Astrocyte of the spinal cord (primary cell): ENCODE results near the gene ACOX3.
A peak's percentile ranks its signal among the peaks of the same experiment; 100 is the strongest.

Experiments used
- DNase-seq: peaks from one replicate; pipeline ENCODE4 v3.0.0; 2011; ENCODE audit warnings: low read depth, low spot score
- H3K4me3 ChIP-seq: 2 replicates; pipeline ENCODE4 v1.5.1; 2011; ENCODE audit warnings: low read depth, mild to moderate bottlenecking, low read length, moderate library complexity
- in situ Hi-C: cut with HindIII; loops from 2 replicates; pipeline ENCODE4 v1.10.0; 2017; ENCODE audit warnings: low sequenced_read_pairs
- TF ChIP-seq, protein P1 (sequence below): IDR thresholded peaks from 2 replicates; pipeline ENCODE4 v1.5.1; 2012; ENCODE audit warnings: low read depth, mild to moderate bottlenecking, low read length, inconsistent platforms

ACOX3 gene

DNA sequence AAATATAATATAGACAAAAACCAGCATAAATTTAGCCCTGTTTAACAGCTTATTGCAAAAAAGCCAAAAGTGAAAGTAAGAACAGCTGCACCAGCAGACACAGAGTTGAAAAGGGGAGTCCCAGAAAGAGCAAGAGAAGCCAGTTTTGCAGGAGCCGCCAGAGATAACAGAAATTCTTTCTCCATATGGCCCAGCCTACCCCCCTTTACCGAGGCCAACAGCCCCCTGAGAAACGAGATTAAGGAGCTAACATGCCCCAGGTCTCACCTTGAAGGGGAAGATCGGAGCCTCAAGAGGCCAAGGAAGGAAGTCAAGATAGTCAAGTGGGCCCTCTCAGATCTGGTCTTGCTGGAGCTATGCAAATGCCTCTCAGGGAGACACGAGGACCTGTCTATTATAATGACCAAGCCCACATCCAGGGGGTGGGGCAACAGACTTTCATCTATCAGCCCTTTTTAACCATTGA lies 4.8 kb downstream of the ACOX3 start:
- H3K4me3 ChIP-seq, result peak overlapping the region; percentile 21
- TF ChIP-seq, protein P1, sequence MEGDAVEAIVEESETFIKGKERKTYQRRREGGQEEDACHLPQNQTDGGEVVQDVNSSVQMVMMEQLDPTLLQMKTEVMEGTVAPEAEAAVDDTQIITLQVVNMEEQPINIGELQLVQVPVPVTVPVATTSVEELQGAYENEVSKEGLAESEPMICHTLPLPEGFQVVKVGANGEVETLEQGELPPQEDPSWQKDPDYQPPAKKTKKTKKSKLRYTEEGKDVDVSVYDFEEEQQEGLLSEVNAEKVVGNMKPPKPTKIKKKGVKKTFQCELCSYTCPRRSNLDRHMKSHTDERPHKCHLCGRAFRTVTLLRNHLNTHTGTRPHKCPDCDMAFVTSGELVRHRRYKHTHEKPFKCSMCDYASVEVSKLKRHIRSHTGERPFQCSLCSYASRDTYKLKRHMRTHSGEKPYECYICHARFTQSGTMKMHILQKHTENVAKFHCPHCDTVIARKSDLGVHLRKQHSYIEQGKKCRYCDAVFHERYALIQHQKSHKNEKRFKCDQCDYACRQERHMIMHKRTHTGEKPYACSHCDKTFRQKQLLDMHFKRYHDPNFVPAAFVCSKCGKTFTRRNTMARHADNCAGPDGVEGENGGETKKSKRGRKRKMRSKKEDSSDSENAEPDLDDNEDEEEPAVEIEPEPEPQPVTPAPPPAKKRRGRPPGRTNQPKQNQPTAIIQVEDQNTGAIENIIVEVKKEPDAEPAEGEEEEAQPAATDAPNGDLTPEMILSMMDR, result no peak
- DNase-seq, result no peak
- in situ Hi-C loops, result no loop called here

DNA sequence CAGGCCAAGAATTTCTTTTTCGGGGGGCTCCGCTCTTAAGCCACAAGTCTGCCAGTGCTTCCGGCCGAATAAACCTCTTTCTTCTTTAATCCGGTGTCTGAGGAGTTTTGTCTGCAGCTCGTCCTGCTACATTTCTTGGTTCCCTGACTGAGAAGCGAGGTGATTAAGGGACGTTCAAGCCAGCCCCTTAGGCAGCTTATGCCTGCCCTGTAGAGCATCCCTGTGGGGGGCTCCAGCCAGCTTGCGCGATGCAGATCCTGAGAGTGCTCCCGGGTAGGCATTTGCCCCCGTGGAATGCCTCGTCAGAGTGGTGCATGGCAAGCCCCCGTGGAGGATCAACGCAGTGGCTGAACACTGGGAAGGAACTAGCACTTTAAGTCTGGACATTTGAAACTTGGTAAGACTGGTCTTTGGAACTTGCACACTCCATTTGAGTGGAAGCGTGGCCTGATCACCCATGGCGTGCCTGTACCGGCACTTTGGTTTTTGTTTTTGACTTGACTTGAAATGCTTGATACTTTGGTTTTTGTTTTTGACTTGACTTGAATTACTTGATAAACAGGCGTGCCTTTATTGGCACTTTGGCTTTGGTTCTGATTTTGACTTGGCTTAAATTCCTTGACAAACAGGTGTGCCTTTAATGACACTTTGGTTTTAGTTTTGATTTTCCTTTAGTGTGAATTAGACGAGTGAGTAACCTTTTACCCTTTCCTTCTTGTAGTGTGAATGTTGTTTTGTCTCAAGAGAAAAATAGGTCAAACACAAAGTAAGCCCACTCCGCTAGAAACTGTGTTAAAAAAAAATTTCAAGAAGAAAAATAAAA lies 6.1 kb downstream of the ACOX3 start:
- H3K4me3 ChIP-seq, result no peak overlapping the region
- in situ Hi-C loops, result no loop called here
- DNase-seq, result no peak
- TF ChIP-seq, protein P1, result no peak

DNA sequence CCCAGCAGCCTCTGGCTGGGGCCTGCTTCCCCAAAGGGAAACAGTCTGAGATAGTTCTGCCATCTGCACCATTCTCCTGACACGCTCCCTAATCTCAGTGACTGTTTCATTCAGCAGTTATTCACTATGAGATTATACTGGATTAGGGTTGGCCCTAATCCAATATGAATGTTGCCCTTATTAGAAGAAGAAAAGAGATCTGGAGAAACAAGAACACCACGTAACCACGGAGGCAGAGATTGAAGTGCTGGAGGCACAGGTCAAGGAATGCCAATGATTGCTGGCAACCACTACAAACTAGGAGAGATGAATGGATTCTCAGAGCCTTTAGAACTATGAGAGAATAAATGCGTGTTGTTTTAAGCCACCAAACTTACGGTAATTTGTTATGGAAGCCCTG lies 7.4 kb downstream of the ACOX3 start:
- DNase-seq, result no peak
- in situ Hi-C loops, result no loop called here
- H3K4me3 ChIP-seq, result no peak overlapping the region
- TF ChIP-seq, protein P1, result no peak

DNA sequence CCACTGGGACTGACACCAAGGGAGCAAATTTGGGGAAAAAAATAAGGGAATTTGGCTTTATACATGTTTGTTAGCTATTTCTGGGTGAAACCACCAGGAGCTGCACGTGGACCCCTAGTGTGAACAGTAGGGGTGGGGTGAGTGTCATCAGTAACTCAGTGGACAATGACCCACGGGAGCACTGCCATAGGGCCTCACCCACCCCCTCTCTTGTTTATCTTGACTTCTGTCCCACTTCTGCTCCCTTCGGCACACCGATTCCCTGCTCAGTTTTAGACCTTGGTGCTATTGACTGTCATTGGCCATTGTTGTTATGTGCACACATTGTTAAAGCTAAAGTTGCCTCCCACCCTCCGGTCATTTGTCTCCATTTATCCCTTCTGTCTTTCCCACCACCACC lies 9.0 kb downstream of the ACOX3 start:
- in situ Hi-C loops, result no loop called here
- TF ChIP-seq, protein P1, result no peak
- H3K4me3 ChIP-seq, result no peak overlapping the region
- no peak for DNase-seq

DNA sequence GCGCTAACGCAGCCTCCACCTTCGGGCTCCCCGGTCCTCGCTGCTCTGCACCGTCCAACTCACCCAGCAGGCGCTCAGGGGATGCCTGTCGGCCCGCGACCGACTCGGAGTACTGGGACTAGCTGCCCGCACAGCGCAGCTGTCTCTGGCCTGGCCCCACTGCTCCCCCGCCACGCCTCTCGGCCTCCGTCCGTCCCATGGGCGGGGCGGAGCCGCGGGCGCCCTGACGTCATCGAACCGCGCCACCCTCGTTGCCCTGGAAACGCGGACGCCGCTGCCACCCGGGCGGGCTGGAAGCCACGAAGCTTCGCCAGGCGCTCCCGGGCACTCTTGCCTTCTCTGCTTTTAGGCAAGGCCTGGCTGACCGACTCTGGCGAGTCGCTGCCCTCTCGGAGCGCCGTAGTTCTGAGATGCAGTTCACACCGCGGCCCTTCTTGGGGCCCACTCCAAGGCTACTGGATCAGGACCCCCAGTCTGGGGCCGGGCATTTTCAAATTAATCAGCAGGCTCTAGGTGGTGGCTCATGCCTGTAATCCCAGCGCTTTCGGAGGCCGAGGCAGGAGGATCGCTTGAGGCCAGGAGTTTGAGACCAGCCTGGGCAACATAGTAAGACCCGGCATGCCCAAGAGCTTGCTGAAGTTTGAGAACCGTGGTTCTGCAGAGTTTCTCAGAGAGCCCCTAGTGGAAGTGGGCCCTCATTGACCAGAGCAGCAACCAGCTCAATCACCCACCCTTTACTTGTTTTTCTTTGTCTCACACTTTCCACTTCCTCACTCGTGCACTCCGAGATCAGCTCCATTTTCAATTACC lies 12.0 kb downstream of the ACOX3 start:
- H3K4me3 ChIP-seq, result peak overlapping the region; percentile 73
- peak; percentile 85 for DNase-seq
- in situ Hi-C loops, result no loop called here
- TF ChIP-seq, protein P1, result peak; percentile 66

DNA sequence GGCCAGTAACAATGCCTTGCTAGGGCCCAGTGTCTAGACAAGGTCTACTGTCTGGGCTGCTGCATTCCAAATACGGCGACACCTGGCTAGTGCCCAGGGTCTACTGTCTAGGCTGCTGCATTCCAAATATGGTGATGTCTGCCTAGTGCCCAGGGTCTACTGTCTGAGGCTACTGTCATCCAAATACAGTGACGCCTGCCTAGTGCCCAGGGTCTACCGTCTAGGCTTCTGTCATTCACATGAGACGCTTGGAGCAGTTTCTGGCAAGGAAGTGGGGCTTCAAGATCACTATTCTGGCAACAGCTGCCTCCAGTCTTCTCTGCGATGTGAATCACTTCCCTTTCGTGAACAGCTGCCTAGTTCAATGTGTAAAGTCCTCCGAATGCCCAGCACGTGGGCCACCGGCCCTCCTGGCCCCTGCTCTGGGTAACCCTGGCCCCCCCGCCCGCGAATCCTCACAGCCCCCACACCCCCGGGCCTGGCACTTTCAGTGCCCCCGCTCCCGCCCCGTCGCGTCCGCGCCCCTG lies 12.7 kb downstream of the ACOX3 start:
- in situ Hi-C loops, result no loop called here
- peak overlapping the region; percentile 73 for H3K4me3 ChIP-seq
- peak; percentile 26 for DNase-seq
- TF ChIP-seq, protein P1, result no peak
